Transverse colon (tissue), 4 donors: ENCODE measurements around the gene ANXA2R. TPM values are rescaled to one million over a fixed set of nuclear protein-coding genes. Genes with fewer than 3 reads are reported as not detected.

Experiments
- DNase-seq: peaks from one replicate; pipeline ENCODE4 v3.0.0-alpha.2; 2019
- H3K27ac ChIP-seq, 4 donors: fragments of 200-600 bp; sonication (generic); 2 replicates each; pipeline ENCODE4 v1.5.1; 2016 to 2018; ENCODE audit warnings: inconsistent platforms in 4 of 4
- H3K27me3 ChIP-seq: fragments of 200-600 bp; sonication (generic); 2 replicates; pipeline ENCODE4 v1.5.1; 2017; ENCODE audit warnings: inconsistent platforms
- H3K36me3 ChIP-seq, 4 donors: fragments of 200-600 bp; sonication (generic); 2 replicates each; pipeline ENCODE4 v1.5.1; 2017 to 2019; ENCODE audit warnings: inconsistent platforms in 4 of 4
- H3K4me1 ChIP-seq, 4 donors: fragments of 200-600 bp; sonication (generic); 2 replicates each; pipeline ENCODE4 v1.5.1; 2017 to 2020; ENCODE audit warnings: inconsistent platforms in 4 of 4
- H3K4me3 ChIP-seq, 4 donors: fragments of 200-600 bp; sonication (generic); 1 replicate in 1 of 4; 2 replicates in 3 of 4; pipeline versions ENCODE4 v1.5.1 to v1.6.1; 2017 to 2019; ENCODE audit warnings: inconsistent platforms in 4 of 4
- H3K9me3 ChIP-seq, 2 donors: fragments of 200-600 bp; sonication (generic); 2 replicates each; pipeline ENCODE4 v1.5.1; 2017 to 2019; ENCODE audit warnings: inconsistent platforms in 2 of 2
- EP300 ChIP-seq: sonication (generic); formaldehyde crosslinking; IDR thresholded peaks from one replicate; pipeline ENCODE4 v1.6.1; 2017; ENCODE audit warnings: antibody characterized with exemption, low read depth
- POLR2A ChIP-seq: fragments of 450-650 bp; IDR thresholded peaks from one replicate; pipeline ENCODE4 v1.6.1; 2016; ENCODE audit warnings: antibody characterized with exemption, mild to moderate bottlenecking, moderate library complexity
- POLR2AphosphoS5 ChIP-seq, 3 donors: sonication (generic); formaldehyde crosslinking; IDR thresholded peaks; one replicate each; pipeline ENCODE4 v1.6.1; 2016; ENCODE audit warnings: antibody characterized with exemption in 3 of 3
- WGBS, 2 donors: methylation state at CpG; one replicate each; pipeline ENCODE4 v1.1.5; 2018; ENCODE audit warnings: low coverage in 1 of 2; 5-methylcytosine and 5-hydroxymethylcytosine counted together
- in situ Hi-C, 4 donors: fragments of 200-750 bp; cut with MboI; loops; one replicate each; pipeline versions ENCODE4 v1.15.0 to v1.15.1; 2017; ENCODE audit warnings: low sequenced_read_pairs in 3 of 4, low pct_ligation_motif_present in 1 of 4, low pct_unique_long_range_greater_than_20kb in 1 of 4
- intact Hi-C: fragments of 100-400 bp; cut with DNase I; formaldehyde crosslinking; loops from one replicate; pipeline ENCODE4 v1.15.1; 2023; ENCODE audit warnings: low total_unique reads
- total RNA-seq, 4 donors: library from RNA; depleted of rRNA; stranded (reverse); fragments of >200 nt; gene quantifications; one replicate each; pipeline ENCODE4 v1.1.0, GENCODE V29; 2016
- TF ChIP-seq, protein P1 (sequence below), 5 experiments: fragments of 200-600 bp in 3 of 5; fragments of 450-650 bp in 2 of 5; sonication (generic) in 3 of 5; IDR thresholded peaks; 1 replicate in 2 of 5; 2 replicates in 3 of 5; pipeline ENCODE4 v1.5.1; 2016 to 2017; ENCODE audit warnings: antibody characterized with exemption in 5 of 5, inconsistent platforms in 3 of 5, mild to moderate bottlenecking in 2 of 5, moderate library complexity in 1 of 5

Gene ANXA2R
- total RNA-seq, 4 donors from 2014 or later, result 0.75 to 4.4 (median 2.0) TPM

DNA sequence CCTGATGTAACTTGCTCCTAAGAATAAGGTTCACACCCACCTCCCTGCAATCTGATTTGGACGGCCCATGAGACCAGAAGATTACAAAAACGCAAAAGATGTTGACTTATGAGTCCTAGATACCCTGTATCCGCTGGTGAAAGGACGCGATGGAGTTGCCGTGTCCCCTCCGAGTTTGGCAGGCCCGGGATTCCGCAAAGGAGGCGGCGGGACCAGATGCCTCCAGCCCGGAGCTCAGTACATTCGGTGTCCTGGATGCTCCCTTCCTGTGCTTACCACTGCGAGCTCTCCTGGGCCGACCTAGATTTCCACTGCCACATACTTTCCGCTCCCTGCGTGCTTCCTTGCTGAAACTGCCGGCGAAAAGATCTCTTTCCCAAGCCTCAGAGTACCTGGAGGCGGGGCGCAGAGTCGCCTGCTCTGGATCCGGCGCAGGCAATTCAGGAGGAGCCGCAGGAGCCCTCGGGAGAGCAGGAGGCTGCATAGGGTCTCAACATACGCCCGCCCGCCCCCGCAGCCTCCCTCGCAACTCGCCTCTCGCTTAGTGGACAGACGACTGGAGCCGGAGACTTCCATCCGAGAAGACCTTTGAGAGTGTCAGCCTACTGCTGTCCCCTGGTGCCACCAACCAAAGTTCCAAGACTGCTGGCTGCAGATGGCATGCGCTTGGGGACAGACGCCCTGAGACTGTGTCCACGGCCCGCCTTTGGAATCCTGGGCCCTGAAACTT is 39.8 kb downstream of the ANXA2R start:
- H3K36me3 ChIP-seq, result no peaks in the 10 kb centered on the region
- TF ChIP-seq, protein P1, sequence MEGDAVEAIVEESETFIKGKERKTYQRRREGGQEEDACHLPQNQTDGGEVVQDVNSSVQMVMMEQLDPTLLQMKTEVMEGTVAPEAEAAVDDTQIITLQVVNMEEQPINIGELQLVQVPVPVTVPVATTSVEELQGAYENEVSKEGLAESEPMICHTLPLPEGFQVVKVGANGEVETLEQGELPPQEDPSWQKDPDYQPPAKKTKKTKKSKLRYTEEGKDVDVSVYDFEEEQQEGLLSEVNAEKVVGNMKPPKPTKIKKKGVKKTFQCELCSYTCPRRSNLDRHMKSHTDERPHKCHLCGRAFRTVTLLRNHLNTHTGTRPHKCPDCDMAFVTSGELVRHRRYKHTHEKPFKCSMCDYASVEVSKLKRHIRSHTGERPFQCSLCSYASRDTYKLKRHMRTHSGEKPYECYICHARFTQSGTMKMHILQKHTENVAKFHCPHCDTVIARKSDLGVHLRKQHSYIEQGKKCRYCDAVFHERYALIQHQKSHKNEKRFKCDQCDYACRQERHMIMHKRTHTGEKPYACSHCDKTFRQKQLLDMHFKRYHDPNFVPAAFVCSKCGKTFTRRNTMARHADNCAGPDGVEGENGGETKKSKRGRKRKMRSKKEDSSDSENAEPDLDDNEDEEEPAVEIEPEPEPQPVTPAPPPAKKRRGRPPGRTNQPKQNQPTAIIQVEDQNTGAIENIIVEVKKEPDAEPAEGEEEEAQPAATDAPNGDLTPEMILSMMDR (IDR thresholded peaks at IDR 0.05), result no peak
- TF ChIP-seq POLR2AphosphoS5 (IDR thresholded peaks at IDR 0.05) (no peak), POLR2A (no peak), EP300 (no peak)
- 14 to 37% methylated on average over 5 to 40 of the region's 40 CpGs for WGBS, 2 donors
- H3K4me1 ChIP-seq, result peaks cover 0 to 17% (median 0%) of the 10 kb centered on the region in 4 donors
- intact Hi-C loops (no loop called here), in situ Hi-C loops (loop anchor here in 1 of 4 donors (10.0 kb wide), 1 partner anchor 45 kb away; no protein-coding TSS in a partner anchor)
- H3K9me3 ChIP-seq, result no peaks in the 10 kb centered on the region
- peaks cover 98% of the 10 kb centered on the region for H3K27me3 ChIP-seq
- H3K4me3 ChIP-seq, result peak overlapping the region in 2 of 4 donors; percentile 3 to 18
- DNase-seq, result no peak
- no peak overlapping the region for H3K27ac ChIP-seq

DNA sequence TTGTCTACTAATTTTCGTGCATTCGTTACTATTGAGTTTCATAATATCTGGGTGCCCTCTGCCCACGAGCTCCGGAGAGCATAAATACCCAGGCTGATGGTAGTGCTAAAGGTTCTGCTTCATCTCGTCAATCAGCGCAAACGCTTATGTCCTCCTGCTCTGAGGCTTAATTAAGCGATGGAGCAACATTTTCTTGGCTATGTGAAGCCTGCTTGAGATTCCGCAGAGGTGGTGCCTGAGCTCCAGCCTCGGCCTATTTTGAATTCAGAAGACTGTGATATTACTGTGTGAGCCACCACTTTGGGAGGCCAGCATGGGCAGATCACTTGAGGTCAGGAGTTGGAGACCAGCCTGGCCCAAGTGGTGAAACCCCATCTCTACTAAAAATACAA is 44.8 kb downstream of the ANXA2R start:
- no peak for TF ChIP-seq EP300
- 18 to 19% methylated on average over 6 to 10 of the region's 10 CpGs for WGBS, 2 donors
- peaks cover 0 to 36% (median 10%) of the 10 kb centered on the region in 4 donors for H3K4me1 ChIP-seq
- in situ Hi-C loops (loop anchor here in 2 of 4 donors (10.0 kb wide), 1 partner anchor 49 kb away; the partner anchor contains the start of gene ANXA2R (in 2 of the 2)), intact Hi-C loops (no loop called here)
- DNase-seq, result no peak
- peaks cover 100% of the 10 kb centered on the region for H3K27me3 ChIP-seq
- H3K4me3 ChIP-seq, result peak overlapping the region in 1 of 4 donors; percentile 81
- H3K36me3 ChIP-seq, result no peaks in the 10 kb centered on the region
- H3K9me3 ChIP-seq, result no peaks in the 10 kb centered on the region
- peak overlapping the region; percentile 88 to 95 (median 92) for H3K27ac ChIP-seq

GRCh38 chr5:42994555-42995359 is 45.4 kb downstream of the ANXA2R start:
- H3K36me3 ChIP-seq, result no peaks in the 10 kb centered on the region
- 7 to 13% methylated on average over 20 to 52 of the region's 52 CpGs for WGBS, 2 donors
- TF ChIP-seq, protein P1 (IDR thresholded peaks at IDR 0.05), result peak; percentile 82 to 94 (median 90)
- TF ChIP-seq EP300 (no peak), POLR2A (peak; percentile 44), POLR2AphosphoS5 (IDR thresholded peaks at IDR 0.05) (peak in 2 of 3 donors; percentile 25 to 60)
- intact Hi-C loops, result no loop called here
- H3K4me1 ChIP-seq, result peaks cover 0 to 34% (median 10%) of the 10 kb centered on the region in 4 donors
- peak overlapping the region; percentile 88 to 95 (median 92) for H3K27ac ChIP-seq
- H3K9me3 ChIP-seq, result no peaks in the 10 kb centered on the region
- DNase-seq, result peak; percentile 91
- H3K4me3 ChIP-seq, result peak overlapping the region; percentile 1 to 81 (median 18)
- peaks cover 100% of the 10 kb centered on the region for H3K27me3 ChIP-seq
- in situ Hi-C loops, result loop anchor here in 2 of 4 donors (5.0 to 10.0 kb wide), 2 partner anchors 42 to 50 kb away; partner anchors contain the start of gene ANXA2R (in 2 of the 2)

DNA sequence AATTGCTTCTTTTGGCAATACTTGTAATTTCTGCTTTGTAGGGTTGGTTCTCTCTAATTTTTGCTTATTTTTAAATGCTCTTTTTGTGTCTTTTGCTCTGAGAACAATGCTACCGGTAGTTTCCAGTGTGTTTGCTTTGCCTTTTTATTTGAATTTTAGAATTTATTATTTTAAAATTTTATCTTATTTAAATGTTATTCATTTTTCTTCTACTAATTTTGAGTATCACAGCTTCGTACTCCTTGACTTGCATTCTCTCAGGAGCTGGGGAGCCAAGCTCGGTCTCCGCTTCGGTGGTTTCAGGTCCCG is 45.9 kb downstream of the ANXA2R start:
- in situ Hi-C loops, result loop anchor here in 2 of 4 donors (5.0 to 10.0 kb wide), 2 partner anchors 42 to 51 kb away; partner anchors contain the start of gene ANXA2R (in 2 of the 2)
- Histone ChIP-seq H3K4me1 (peaks cover 0 to 34% (median 10%) of the 10 kb centered on the region in 4 donors), H3K4me3 (peak overlapping the region in 3 of 4 donors; percentile 12 to 81 (median 23)), H3K36me3 (no peaks in the 10 kb centered on the region), H3K9me3 (no peaks in the 10 kb centered on the region), H3K27me3 (peaks cover 100% of the 10 kb centered on the region), H3K27ac (peak overlapping the region; percentile 88 to 95 (median 92))
- no peak for DNase-seq
- WGBS, 2 donors, result 7 to 25% methylated on average over 6 of the region's 6 CpGs
- TF ChIP-seq EP300, result no peak
- TF ChIP-seq POLR2AphosphoS5 (IDR thresholded peaks at IDR 0.05), result no peak
- TF ChIP-seq, protein P1 (IDR thresholded peaks at IDR 0.05), result no peak
- no peak for TF ChIP-seq POLR2A
- intact Hi-C loops, result no loop called here
